Measurements from ENCODE around the gene GDF10. TPM values are rescaled to one million over a fixed set of nuclear protein-coding genes. Genes with fewer than 3 reads are reported as not detected.

Gene GDF10
- total and polyA plus RNA-seq, 10 of the 15 experiments (the other 5 are each of a cell fraction or from before 2014, with no cell fraction given), result not detected

- ChIA-PET SMC1A (ENCODE audit: uncharacterized antibody, unreplicated experiment) (no interaction called here), RAD21 (ENCODE audit: unreplicated experiment) (interaction anchor here (0.9 kb wide), 1 partner anchor 239 kb away, joined by 3 read pairs; no protein-coding TSS in a partner anchor), CTCF (interaction anchor here (0.6 to 0.8 kb wide), 2 partner anchors 238 to 1709 kb away, joined by 3 read pairs; no protein-coding TSS in a partner anchor), POLR2A (no interaction called here)
- TF ChIP-seq MYB (IDR thresholded peaks at IDR 0.05; ENCODE audit: borderline replicate concordance, low read depth, low read length) (no peak), ZSCAN29 (IDR thresholded peaks at IDR 0.05) (no peak)
- 9% methylated on average over 4 of the region's 4 CpGs for WGBS (ENCODE audit: insufficient coverage, insufficient replicate concordance, low lambda C conversion rate, missing lambda C conversion rate)
- Histone ChIP-seq H3K9ac (ENCODE audit: control insufficient read depth, insufficient read depth, low read length) (no peak overlapping the region), H3K27ac (ENCODE audit: control insufficient read depth, insufficient read depth) (no peak overlapping the region), H3K4me3 (no peak overlapping the region), H3K79me2 (ENCODE audit: control insufficient read depth, insufficient read depth, low read length) (no peaks in the 10 kb centered on the region), H3K4me1 (ENCODE audit: control insufficient read depth, insufficient read depth, low read length) (no peaks in the 10 kb centered on the region), H3K9me3 (replicated peaks; ENCODE audit: control insufficient read depth, insufficient read depth, low read length) (no peaks in the 10 kb centered on the region), H3K27me3 (replicated peaks in 1 of 2; ENCODE audit: control insufficient read depth in 2 of 2, insufficient read depth in 2 of 2, low read length in 1 of 2) (no peaks in the 10 kb centered on the region; a peak in 1 of 4 replicates), H3K4me2 (ENCODE audit: control insufficient read depth, insufficient read depth) (no peak overlapping the region), H3K36me3 (ENCODE audit: control insufficient read depth in 2 of 2, insufficient read depth in 2 of 2, low read length in 1 of 2) (no peaks in the 10 kb centered on the region), H2AFZ (ENCODE audit: control insufficient read depth, low read depth, low read length) (no peak overlapping the region), H4K20me1 (ENCODE audit: control insufficient read depth, insufficient read depth) (no peaks in the 10 kb centered on the region)
- in situ Hi-C loops (cut with MboI) (no loop called here), intact Hi-C loops (cut with micrococcal nuclease; ENCODE audit: unreplicated experiment) (no loop called here)
- no peak for ATAC-seq
- BruUV-seq (replicated peaks), result no TSS peak
- no peak for FAIRE-seq
- no peak for DNase-seq (ENCODE audit: low read depth, low spot score)
Measured at GRCh38 chr10:47286116-47286505, 13.9 kb upstream of the GDF10 start.

- no peak for FAIRE-seq
- intact Hi-C loops (cut with micrococcal nuclease; ENCODE audit: unreplicated experiment) (no loop called here), in situ Hi-C loops (cut with MboI) (no loop called here)
- Histone ChIP-seq H3K27me3 (replicated peaks in 1 of 2; ENCODE audit: control insufficient read depth in 2 of 2, insufficient read depth in 2 of 2, low read length in 1 of 2) (no peaks in the 10 kb centered on the region; a peak in 1 of 4 replicates), H3K4me1 (ENCODE audit: control insufficient read depth, insufficient read depth, low read length) (no peaks in the 10 kb centered on the region), H3K4me2 (ENCODE audit: control insufficient read depth, insufficient read depth) (no peak overlapping the region), H3K36me3 (ENCODE audit: control insufficient read depth in 2 of 2, insufficient read depth in 2 of 2, low read length in 1 of 2) (no peaks in the 10 kb centered on the region), H3K9ac (ENCODE audit: control insufficient read depth, insufficient read depth, low read length) (no peak overlapping the region), H3K27ac (ENCODE audit: control insufficient read depth, insufficient read depth) (no peak overlapping the region), H2AFZ (ENCODE audit: control insufficient read depth, low read depth, low read length) (no peak overlapping the region), H3K9me3 (replicated peaks; ENCODE audit: control insufficient read depth, insufficient read depth, low read length) (no peaks in the 10 kb centered on the region), H3K4me3 (no peak overlapping the region), H4K20me1 (ENCODE audit: control insufficient read depth, insufficient read depth) (no peaks in the 10 kb centered on the region), H3K79me2 (ENCODE audit: control insufficient read depth, insufficient read depth, low read length) (no peaks in the 10 kb centered on the region)
- RAD21 ChIA-PET (ENCODE audit: unreplicated experiment), result interaction anchor here (0.9 kb wide), 1 partner anchor 239 kb away, joined by 3 read pairs; no protein-coding TSS in a partner anchor
- WGBS (ENCODE audit: insufficient coverage, insufficient replicate concordance, low lambda C conversion rate, missing lambda C conversion rate), result 38% methylated on average over 4 of the region's 4 CpGs
- POLR2A ChIA-PET, result no interaction called here
- BruUV-seq (replicated peaks), result no TSS peak
- DNase-seq (ENCODE audit: low read depth, low spot score), result no peak
- TF ChIP-seq TBL1XR1 (IDR thresholded peaks at IDR 0.05; ENCODE audit: low read depth, low read length) (no peak), TCF12 (IDR thresholded peaks at IDR 0.05; ENCODE audit: low read depth, low read length) (no peak), SMAD5 (IDR thresholded peaks at IDR 0.05; ENCODE audit: low read depth) (no peak), WRNIP1 (IDR thresholded peaks at IDR 0.05; ENCODE audit: borderline replicate concordance, low read depth, low read length) (no peak), NFYA (IDR thresholded peaks at IDR 0.05; ENCODE audit: borderline replicate concordance, low read depth, low read length) (no peak), BHLHE40 (IDR thresholded peaks at IDR 0.05; ENCODE audit: borderline replicate concordance in 1 of 2, low read depth in 2 of 2, low read length in 1 of 2) (no peak), TCF3 (IDR thresholded peaks at IDR 0.05; ENCODE audit: borderline replicate concordance, insufficient read depth, low read depth, low read length) (no peak), PAX8 (IDR thresholded peaks at IDR 0.05) (no peak), PAX5 (IDR thresholded peaks at IDR 0.05; ENCODE audit: borderline replicate concordance, low read depth, low read length) (no peak), TCF7 (IDR thresholded peaks at IDR 0.05; ENCODE audit: borderline replicate concordance) (no peak), RBBP5 (conservative IDR thresholded peaks at IDR 0.05) (no peak), MTA2 (IDR thresholded peaks at IDR 0.05; ENCODE audit: low read depth) (no peak), ZNF217 (IDR thresholded peaks at IDR 0.05) (no peak), SUZ12 (IDR thresholded peaks at IDR 0.05; ENCODE audit: unreplicated experiment) (no peak)
- TF ChIP-seq, protein P1, sequence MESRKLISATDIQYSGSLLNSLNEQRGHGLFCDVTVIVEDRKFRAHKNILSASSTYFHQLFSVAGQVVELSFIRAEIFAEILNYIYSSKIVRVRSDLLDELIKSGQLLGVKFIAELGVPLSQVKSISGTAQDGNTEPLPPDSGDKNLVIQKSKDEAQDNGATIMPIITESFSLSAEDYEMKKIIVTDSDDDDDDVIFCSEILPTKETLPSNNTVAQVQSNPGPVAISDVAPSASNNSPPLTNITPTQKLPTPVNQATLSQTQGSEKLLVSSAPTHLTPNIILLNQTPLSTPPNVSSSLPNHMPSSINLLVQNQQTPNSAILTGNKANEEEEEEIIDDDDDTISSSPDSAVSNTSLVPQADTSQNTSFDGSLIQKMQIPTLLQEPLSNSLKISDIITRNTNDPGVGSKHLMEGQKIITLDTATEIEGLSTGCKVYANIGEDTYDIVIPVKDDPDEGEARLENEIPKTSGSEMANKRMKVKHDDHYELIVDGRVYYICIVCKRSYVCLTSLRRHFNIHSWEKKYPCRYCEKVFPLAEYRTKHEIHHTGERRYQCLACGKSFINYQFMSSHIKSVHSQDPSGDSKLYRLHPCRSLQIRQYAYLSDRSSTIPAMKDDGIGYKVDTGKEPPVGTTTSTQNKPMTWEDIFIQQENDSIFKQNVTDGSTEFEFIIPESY (IDR thresholded peaks at IDR 0.05), result no peak
- no peak for ATAC-seq
- SMC1A ChIA-PET (ENCODE audit: uncharacterized antibody, unreplicated experiment), result no interaction called here
- CTCF ChIA-PET, result interaction anchor here (0.8 kb wide), 1 partner anchor 239 kb away, joined by 3 read pairs; no protein-coding TSS in a partner anchor
Measured at GRCh38 chr10:47286591-47287315, 13.2 kb upstream of the GDF10 start.
